ENCODE results near the gene ELL2.

- TF ChIP-seq CTCF (optimal IDR thresholded peaks at IDR 0.05 in 1 of 3, IDR thresholded peaks at IDR 0.05 in 1 of 3, conservative IDR thresholded peaks at IDR 0.05 in 1 of 3; ENCODE audit: extremely low read depth in 1 of 3, insufficient read depth in 2 of 3, low read length in 3 of 3), result no peak
- no peak for TF ChIP-seq EZH2 (IDR thresholded peaks at IDR 0.05; ENCODE audit: low read length)
Observed at GRCh38 chr5:95887977-95888376, 73.7 kb downstream of the ELL2 start.
